GM21576 (cell line): Measurements from ENCODE around the gene KXD1.
"Not testable (repeated sequence)": the region's sequence is repeated elsewhere in the genome, so short reads cannot be mapped to it uniquely, and the experiment has no call there.

Experiments
- ATAC-seq: cut with Tn5 transposase; IDR thresholded peaks from one replicate; pipeline ENCODE4 v1.9.1; 2021; ENCODE audit warnings: mild to moderate bottlenecking, moderate library complexity; ENCODE audit not compliant: unreplicated experiment

Gene KXD1, protein sequence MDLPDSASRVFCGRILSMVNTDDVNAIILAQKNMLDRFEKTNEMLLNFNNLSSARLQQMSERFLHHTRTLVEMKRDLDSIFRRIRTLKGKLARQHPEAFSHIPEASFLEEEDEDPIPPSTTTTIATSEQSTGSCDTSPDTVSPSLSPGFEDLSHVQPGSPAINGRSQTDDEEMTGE

DNA sequence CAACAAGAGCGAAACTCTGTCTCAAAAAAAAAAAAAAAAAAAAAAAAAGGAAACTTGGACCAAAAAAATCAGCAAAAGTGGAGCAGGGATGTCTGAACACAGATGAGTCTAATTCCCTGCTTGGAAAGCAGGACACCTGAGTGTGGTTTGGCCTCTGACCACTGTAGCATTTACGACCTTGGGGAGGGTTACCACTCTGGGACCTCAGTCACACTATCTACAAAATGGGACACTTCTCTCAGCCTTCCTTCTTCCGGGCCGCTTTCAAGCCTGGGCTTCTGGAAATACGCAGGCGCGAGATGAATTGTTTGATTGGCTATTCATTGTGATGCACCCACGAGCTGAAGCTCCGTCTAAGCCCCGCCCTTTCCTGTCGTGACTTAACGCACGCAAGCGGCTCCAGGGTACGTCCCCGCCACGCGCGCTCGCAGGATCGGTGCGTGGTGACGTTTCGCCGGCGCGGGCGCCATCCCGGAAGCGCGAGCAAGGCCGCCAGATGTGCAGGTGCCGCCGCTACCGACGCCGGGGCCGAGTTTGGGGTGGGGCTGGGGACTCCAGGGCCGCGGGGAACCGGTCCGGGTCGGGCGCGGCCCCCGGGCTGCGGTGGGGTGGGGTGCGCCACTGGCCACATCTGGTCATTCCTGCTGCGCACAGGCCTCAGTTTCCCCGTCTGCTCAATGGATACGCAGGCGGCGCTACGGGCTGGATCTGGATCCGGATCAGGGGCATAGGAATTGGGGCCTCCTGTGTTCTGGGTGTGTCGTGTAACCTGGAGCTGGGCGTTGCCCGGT, at the start of gene KXD1:
Gene KXD1 (plus strand): TSS at position 460 of the 791 bp plus-strand sequence. CDS start 4,187 bp downstream, outside the sequence.
- ATAC-seq: peak; percentile 84

DNA sequence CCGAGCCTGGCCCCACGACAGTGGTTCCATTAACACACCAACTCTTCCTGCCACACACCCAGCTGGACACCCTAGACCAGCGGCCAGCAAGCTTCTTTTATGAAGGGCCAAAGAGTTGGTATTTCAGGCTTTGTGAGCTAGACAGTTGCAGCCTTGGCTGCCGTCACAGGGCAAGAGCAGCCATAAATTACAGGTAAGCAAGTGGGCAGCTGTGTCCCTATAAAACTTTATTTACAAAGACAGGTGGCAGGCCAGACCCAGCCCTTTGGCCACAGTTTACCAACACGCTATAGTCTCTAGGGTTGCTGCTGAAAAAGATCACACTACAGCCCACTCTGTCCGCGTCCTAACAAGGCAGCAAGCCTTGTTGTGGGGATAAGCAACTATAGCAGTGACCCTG, 49.1 kb upstream of the KXD1 start:
- ATAC-seq: no peak

DNA sequence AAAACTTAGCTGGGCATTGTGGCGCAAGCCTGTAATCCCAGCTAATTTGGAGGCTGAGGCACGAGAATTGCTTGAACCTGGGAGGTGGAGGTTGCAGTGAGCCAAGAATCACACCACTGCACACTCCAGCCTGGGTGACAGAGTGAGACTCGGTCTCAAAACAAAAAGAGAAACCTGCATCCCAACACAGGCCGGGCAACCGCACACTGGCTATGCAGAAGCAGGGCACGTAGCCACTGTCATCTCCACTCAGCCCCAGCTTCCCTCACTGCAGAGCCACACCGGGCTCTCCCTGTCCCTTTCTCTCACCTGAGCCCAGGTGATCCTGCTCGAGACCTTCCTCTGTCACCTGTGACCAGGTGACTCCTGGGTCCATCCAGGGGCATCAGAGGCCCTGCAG, 47.5 kb upstream of the KXD1 start:
- no peak for ATAC-seq

DNA sequence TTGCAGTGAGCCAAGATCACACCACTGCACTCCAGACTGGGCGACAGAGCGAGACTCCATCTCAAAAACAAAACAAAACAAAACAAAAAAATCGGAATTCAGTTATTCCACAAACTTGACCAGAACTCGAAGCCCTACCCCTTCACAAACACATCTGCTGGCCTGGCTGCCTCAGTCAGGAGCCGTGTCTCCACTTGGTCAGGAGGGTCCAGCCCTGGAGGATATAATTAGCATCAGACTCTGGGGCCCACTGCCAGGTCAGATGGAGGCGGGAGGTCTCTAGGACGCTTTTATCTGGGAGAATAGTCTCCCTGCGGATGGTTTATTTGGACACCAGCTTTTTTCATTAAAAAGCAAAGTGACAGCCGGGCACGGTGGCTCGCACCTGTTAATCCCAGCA, 43.8 kb upstream of the KXD1 start:
- ATAC-seq: no peak

DNA sequence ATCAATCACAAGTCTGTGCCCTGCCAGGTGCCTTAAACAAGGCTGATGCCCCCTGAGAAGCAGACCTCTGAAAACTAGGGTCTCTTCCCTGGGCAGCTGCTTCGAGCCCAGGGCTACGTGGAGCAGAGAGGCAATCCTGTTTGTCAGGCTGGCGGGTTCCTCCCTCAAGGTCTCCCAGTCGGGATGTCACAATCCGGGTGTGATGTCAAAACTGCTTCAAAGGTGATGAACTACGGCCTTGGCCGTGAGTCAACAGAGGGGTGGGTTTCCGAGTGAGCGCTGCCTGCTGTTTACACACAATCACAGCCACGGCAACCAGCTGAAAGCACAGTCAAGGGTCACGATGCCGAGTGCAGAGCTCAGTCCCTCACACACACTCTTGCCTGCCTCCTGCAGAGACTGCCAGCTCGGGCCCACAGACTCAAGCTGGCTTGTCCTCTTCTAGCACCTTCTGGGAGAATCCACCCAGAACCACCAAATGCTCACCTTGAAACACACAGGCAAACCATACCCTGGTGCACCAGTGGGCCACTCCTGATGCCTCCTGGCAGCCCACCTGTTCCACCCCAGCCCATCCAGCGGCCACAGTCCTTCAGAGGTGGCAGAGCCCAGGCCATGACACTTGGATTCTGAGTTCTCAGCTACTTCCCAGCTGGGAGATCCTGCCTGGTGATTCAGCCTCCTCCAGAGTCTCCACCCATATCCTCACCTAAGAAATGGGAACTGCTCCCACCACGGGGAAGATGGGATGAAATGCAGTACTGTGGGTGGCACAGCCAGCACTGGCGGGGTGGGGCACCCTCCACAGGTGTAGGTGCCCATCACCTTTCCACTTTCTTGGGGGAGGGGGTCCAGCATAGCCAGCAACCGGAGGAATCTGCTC, 42.6 kb upstream of the KXD1 start:
- ATAC-seq: no peak

DNA sequence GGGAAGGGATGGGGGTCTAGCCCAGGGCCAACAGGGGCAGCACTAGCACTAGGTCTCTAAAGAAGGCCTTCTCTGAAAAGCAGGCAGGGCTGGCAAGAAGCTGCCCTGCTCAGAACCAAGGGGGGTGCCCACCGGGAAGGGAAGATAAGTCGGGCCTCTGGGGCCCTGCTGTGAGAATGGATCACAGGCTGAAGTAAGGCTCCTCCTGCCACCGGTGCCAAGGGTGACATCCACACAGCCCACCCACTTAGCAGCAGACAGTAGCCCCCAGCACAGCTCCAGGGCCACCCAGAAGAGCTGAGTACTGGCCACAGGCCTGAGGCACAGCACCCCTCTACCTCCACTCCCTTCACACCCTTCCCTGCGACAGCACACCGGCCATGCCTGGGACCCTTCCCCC, 41.7 kb upstream of the KXD1 start:
- ATAC-seq: no peak

DNA sequence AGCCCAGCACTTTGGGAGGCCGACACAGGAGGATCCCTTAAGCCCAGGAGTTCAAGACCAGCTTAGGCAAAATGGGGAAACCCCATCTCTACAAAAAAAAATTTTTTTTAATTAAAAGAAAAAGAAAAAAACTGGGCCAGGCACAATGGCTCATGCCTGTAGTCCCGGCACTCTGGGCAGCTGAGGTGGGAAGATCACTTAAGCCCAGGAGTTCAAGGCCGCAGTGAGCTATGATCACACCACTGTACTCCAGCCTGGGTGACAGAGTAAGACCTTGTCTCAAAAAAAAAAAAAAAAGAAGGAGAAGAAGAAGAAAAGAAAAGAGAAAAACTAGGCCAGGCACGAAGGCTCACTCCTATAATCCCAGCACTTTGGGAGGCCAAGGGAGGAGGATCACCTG, 40.1 kb upstream of the KXD1 start:
- no peak for ATAC-seq

DNA sequence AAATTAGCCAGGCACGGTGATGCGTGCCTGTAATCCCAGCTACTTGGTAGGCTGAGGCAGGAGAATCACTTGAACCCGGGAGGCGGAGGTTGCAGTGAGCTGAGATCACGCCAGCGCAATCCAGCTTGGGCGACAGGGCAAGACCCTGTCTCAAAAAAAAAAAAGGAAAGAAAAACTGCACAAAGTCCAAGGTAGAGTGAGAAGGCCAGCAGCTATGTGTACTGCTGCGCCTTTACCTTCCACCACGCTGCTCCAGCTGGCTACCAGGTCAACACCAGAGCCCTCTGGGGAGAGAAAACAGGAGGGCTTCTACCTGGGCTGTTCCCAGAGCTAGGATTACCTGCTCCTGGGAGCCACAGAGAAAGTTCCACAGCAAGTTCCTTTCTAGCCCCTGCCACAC, 39.0 kb upstream of the KXD1 start:
- no peak for ATAC-seq

DNA sequence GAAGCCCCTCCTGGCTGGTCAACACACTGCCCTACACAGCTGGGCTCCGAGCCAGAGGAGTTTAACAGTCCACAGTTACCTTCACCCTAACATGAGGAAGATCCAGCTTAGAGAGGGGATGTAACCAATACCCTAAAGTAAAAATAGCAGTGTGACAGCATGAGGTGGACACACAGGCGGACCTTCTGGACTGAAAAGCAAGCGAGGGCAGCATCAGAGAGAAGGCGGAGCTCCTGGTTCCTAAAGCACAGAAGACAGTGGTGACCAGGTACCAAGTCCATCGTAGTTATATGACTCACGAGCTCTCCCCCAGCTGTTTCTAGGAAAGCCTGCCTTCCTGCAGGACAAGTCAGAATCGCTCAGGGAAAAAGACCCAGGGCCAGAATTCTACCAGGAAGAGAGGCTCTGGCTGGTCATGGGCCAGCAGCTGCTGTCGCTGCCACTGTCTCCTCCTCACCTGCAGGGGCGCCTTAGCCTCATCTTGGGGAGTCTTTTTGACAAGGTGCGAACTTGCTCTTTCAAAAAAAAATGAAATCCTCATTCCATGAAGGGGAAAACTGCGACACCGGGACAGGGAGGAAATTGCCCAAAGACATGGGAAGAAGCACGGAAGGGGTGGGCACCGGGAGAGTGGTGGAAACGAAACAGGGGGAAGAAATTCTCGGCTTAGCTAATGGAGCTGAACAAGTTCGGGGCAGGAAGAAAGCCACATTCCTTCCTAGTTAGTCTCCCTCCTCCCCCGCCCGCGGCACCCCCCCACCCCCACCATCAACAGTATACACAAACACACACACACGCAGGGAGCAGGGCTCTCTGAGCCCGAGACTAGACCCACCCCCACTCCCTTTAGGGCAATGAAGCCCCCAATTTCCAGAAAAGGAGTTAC, 37.5 kb upstream of the KXD1 start:
- no peak for ATAC-seq

DNA sequence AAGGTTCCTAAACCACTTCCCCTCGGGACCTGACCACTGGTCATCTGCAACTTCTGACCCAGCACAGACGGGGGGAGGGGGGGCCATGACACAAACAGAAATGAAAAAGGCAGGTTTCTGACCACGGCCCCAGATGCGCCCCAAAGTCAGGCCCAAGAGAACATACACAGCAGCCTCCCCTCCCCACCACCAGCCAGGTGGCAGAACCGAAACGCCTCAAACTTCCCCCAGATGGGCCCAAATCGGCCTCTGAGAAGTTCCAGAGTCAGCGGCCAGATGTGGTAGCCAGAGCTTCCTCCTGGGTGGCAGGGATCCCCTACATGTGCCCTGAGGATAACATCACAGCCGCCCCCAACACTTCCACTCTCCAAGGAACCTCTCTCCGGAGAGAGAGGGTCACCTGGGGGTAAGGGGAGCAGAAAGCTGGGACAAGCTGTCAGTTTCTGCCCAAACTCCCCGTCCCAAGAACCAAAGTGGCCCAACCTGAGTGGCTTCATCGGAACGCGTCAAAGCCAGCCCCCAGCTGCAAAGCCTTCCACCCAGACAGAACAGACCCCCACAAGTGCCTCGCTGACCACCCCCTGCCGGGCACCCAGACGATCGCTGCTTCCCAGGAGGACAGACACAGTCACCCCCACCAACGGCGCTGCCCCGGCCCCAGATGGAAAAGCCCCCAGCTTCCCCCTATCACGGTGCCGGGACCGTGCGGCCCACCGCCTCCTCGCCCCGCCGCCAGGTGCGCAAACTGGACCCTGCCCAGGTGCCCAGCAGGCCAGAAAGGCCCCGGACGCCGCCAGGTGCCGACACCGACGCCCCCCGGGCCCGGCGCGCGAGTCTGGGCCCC, 36.6 kb upstream of the KXD1 start:
- no peak for ATAC-seq

DNA sequence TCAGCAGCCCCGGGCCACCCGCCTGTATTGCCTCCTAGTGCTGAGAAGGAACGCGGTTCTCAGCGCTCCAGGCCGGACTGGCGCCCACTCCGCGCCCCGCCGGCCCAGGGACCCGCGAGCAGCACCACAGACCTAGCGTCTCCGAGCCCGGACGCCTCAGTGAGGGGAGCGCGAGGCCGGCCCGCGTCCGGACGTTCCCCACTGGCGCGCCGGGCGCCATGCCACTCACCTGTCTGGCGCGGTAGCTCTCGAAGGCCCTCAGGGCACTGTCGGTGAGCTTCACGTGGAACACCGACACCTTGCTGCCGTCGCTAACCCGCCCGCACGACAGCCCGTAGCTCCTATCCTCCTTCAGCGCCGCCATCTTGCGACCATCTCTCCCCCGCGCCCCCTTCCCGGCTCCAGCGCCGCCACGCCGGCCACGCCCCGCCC, 36.0 kb upstream of the KXD1 start, which contains the start of gene ELL:
Gene ELL (minus strand): TSS at position 379 of the 432 bp plus-strand sequence. CDS start 15 bp downstream, at position 364.
- ATAC-seq: no peak

DNA sequence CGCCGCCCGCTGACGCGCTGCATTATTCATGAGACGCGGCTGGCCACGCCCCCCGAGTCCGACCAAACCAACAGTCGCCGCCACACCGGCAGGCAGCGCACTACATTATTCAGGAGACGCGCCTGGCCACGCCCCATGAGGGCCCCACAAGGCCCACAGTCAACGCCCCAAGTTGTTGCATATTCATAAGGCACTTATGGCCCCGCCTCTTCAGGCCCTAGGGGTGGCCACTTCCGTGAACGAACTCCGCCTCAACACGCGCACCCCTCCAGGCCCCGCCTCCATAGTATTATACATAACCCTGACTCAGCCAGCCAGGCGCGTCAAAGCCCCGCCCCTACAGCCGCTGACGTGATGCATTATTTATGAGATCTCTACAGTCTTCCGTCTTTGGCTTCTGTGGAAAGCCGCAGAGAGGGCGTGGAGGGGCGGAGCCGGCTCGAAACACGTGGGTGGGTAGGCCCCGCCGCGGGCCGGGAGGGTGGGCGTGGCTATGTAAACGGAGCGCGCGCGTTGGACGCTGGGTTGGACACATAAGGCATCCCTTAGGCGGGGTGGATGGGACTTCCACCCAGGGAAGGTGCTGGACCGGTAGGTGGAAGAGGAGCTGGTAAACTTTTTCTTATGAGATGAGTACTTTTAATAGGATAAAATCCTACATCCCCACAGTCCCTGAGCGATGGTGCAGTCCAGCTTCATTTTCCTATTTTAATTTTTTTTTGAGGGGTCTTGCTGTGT, 35.4 kb upstream of the KXD1 start:
- peak; percentile 85 for ATAC-seq

DNA sequence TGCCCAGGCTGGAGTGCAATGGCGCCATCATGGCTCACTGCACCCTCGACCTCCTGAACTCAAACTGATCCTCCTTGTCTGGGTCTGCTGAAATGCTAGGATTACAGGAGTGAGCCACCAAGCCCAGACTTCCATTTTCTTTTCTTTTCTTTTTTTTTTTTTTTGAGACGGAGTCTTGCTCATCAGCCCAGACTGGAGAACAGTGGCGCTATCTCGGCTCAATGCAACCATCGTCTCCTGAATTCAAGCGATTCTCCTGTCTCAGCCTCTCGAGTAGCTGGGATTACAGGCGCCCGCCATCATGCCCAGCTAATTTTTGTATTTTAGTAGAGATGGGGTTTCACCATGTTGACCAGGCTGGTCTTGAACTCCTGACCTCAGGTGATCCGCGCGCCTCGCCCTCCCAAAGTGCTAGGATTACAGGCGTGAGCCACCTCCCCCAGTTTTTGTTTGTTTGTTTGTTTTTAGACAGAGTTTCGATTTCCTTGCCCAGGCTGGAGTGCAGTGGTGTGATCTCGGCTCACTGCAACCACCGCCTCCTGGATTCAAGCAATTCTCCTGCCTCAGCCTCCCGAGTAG, 34.7 kb upstream of the KXD1 start:
- ATAC-seq: not testable (repeated sequence)

DNA sequence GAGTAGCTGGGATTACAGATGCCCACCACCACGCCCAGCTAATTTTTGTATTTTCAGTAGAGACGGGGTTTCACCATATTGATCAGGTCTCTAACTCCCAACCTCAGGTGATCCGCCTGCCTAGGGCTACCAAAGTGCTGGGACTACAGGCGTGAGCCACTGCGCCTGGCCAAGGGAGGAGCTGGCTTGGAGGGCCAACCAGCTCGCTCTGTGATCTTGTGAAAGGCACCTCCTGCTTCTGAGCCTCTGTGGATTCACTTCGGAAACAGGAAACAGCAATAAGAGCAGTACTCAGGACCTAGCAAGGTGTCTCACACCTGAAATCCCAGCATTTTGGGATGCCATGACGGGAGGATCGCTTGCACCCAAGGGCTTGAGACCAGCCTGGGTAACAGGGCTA, 33.8 kb upstream of the KXD1 start:
- ATAC-seq: no peak

DNA sequence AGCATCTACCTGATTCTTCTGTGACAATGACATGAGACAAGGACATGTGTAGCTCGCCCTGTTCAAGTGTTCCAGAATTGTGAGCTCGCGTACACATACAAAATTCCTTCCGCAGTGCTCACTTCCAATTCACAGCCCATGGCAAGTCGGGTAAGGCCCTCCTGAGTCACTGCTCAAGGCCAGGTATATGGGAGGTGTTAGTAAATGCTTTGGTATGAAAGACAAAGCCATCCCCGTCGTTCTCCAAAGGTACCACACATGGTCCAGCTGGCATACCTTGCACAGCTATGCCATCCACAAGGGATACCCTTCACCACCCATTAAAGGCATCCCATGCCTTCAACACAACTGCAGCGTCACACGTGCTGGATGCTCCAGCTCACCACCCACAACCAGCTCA, 31.4 kb upstream of the KXD1 start:
- ATAC-seq: no peak

DNA sequence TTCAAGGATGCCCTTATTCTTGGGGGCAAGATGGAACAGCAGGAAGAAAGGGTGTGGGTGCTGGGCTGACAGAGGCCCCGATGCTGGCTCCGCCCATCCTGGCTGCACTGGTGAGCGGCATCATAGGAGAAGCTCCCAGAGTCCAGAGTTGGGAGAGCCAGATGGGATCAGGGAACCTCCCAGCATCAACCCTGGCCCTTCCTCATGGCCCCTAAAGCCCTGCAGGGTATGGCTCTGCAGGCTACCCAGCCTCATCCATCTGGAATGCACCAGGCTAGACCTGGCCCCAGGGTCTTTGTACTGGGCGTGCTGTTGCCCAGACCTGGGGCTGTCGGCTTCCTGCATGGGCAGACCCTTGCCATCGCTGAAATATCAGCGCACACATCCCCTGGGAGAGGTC, 27.9 kb upstream of the KXD1 start:
- ATAC-seq: no peak

DNA sequence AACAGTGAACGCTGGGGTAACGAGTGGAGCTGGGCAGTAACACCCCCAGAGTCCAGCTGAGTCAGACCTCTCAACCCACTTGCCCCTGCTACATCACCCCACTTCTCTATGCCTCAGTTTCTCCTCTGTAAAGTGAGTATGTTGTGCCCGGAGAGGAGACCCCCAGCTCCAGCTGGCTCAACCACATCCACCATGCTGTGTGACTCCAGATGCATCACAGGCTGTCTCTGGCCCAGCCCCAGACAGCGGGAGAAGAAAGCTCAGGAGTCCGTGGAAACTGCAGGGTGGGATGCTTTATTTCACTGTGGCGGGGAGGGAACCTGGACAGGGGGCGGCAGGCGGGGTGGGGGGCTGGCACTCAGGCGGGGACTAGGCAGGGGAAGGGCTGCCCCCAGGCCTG, 26.2 kb upstream of the KXD1 start:
- ATAC-seq: no peak

DNA sequence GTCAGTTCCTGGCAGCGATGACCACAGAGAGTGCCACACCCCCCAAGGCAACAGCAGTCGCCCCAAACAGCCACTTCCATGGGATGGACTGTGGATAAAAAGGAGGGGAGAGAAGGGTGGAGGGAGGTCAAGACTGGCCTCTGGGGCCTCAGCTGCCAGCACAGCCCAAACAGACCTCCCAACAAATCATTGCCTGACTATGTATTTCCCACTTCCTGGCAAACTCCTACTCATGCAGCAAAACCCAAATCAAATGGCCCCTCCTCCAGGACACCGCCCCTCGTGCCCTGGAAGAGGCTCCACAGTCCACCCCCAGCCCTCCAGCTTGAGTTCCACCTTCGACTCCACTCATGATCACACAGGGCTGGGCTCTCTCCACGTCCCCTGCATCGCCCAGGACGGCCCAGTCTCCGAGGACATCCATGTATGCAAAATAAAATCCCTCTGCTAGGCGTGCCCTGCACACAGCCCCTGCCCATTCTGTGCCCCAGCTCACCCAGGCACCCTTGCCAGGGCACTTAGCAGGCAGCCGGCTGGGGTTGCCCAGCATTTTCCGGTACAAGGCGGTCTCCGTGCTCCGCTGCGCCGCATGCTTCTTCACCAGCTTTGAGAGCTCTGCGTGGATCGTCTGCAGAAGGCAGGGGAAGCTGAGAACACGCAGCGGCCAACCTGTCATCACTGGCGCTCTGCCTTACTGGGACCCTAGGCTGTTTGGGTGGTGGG, 25.3 kb upstream of the KXD1 start:
- ATAC-seq: no peak
